Tibial artery (tissue), 4 donors: ENCODE results near the gene RAE1.

Source experiments
- DNase-seq, 2 donors: peaks; one replicate each; pipeline ENCODE4 v3.0.0-alpha.2; 2019
- H3K27ac ChIP-seq, 2 donors: fragments of 200-600 bp; sonication (generic) in 1 of 2; 1 replicate in 1 of 2; 2 replicates in 1 of 2; pipeline ENCODE4 v1.5.1; 2018 to 2019; ENCODE audit warnings: mild to moderate bottlenecking in 1 of 2
- H3K27me3 ChIP-seq, 2 donors: fragments of 200-600 bp; sonication (generic) in 1 of 2; one replicate each; pipeline versions ENCODE4 v1.5.1 to v1.6.0; 2016 to 2019
- H3K36me3 ChIP-seq, 3 donors: fragments of 200-600 bp; sonication (generic) in 2 of 3; one replicate each; pipeline ENCODE4 v1.5.1; 2016 to 2019; ENCODE audit warnings: mild to moderate bottlenecking in 2 of 3
- H3K4me1 ChIP-seq, 4 donors: fragments of 200-600 bp; sonication (generic) in 2 of 4; 1 replicate in 3 of 4; 2 replicates in 1 of 4; pipeline ENCODE4 v1.5.1; 2016 to 2019
- H3K4me3 ChIP-seq, 2 donors: fragments of 200-600 bp; sonication (generic) in 1 of 2; 1 replicate in 1 of 2; 2 replicates in 1 of 2; pipeline ENCODE4 v1.5.1; 2018 to 2019; ENCODE audit warnings: mild to moderate bottlenecking in 2 of 2
- H3K9me3 ChIP-seq, 3 donors: fragments of 200-600 bp; sonication (generic) in 1 of 3; one replicate each; pipeline ENCODE4 v1.5.1; 2016 to 2019
- intact Hi-C: fragments of 100-400 bp; cut with DNase I; formaldehyde crosslinking; loops from one replicate; pipeline ENCODE4 v1.15.0; 2023; ENCODE audit warnings: low total_unique reads
- TF ChIP-seq, protein P1 (sequence below), 2 experiments: fragments of 200-600 bp in 1 of 2; fragments of 450-650 bp in 1 of 2; IDR thresholded peaks; one replicate each; pipeline ENCODE4 v1.5.1; 2017 to 2019; ENCODE audit warnings: antibody characterized with exemption in 2 of 2, mild to moderate bottlenecking in 1 of 2, moderate library complexity in 1 of 2

Gene RAE1

DNA sequence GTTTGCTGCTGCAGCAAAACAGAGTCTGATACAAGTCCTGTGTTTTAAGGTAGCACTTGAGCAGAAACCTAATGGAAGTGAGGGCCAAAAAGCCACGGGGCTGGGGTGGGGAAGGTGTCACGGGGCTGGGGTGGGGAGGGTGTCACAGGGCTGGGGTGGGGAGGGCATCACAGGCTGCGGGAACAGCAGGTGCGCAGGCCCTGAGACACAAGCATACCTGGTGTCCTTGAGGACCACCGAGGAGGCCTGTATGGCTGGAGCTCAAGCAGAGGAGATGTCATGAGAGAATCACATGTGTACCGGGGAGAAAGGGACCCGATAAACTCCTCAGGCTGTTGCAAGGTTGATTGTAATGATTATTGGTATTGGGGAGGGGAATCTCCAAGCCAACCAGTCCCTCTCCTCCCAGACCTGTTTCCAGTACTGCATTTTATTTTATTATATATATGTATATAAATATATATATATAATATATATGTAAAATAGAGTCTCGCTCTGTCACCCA is 35.0 kb upstream of the RAE1 start:
- H3K9me3 ChIP-seq = no peaks in the 10 kb centered on the region
- no peaks in the 10 kb centered on the region for H3K36me3 ChIP-seq
- no peak overlapping the region for H3K27ac ChIP-seq
- intact Hi-C loops = no loop called here
- H3K4me1 ChIP-seq = no peaks in the 10 kb centered on the region
- peaks cover 0 to 18% of the 10 kb centered on the region in 2 donors for H3K27me3 ChIP-seq
- DNase-seq = no peak
- TF ChIP-seq, protein P1, sequence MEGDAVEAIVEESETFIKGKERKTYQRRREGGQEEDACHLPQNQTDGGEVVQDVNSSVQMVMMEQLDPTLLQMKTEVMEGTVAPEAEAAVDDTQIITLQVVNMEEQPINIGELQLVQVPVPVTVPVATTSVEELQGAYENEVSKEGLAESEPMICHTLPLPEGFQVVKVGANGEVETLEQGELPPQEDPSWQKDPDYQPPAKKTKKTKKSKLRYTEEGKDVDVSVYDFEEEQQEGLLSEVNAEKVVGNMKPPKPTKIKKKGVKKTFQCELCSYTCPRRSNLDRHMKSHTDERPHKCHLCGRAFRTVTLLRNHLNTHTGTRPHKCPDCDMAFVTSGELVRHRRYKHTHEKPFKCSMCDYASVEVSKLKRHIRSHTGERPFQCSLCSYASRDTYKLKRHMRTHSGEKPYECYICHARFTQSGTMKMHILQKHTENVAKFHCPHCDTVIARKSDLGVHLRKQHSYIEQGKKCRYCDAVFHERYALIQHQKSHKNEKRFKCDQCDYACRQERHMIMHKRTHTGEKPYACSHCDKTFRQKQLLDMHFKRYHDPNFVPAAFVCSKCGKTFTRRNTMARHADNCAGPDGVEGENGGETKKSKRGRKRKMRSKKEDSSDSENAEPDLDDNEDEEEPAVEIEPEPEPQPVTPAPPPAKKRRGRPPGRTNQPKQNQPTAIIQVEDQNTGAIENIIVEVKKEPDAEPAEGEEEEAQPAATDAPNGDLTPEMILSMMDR (IDR thresholded peaks at IDR 0.05) = no peak
- H3K4me3 ChIP-seq = no peak overlapping the region

DNA sequence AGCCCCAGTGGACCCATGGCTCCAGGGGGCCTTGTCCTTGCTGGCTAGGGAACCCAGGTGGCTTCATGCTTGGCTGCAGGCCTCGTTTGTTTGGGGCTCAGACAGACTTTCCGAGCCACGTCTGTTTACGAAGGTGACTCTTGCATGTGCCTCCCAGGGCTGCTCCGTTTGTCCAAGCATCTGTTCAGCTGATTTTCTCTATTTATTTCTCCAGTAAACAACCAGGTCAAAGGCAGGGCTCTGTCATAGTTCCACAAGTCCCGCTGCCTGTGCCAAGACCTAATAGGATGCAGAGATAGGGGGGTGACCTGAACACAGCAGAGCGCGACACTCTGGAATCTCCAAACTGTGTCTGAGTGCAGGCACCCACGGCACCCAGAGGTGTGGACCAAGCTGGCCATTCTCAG is 34.3 kb upstream of the RAE1 start:
- TF ChIP-seq, protein P1 (IDR thresholded peaks at IDR 0.05) = no peak
- H3K27ac ChIP-seq = no peak overlapping the region
- H3K4me1 ChIP-seq = no peaks in the 10 kb centered on the region
- H3K9me3 ChIP-seq = no peaks in the 10 kb centered on the region
- no peak for DNase-seq
- H3K4me3 ChIP-seq = no peak overlapping the region
- peaks cover 0 to 26% of the 10 kb centered on the region in 2 donors for H3K27me3 ChIP-seq
- intact Hi-C loops = no loop called here
- H3K36me3 ChIP-seq = no peaks in the 10 kb centered on the region

DNA sequence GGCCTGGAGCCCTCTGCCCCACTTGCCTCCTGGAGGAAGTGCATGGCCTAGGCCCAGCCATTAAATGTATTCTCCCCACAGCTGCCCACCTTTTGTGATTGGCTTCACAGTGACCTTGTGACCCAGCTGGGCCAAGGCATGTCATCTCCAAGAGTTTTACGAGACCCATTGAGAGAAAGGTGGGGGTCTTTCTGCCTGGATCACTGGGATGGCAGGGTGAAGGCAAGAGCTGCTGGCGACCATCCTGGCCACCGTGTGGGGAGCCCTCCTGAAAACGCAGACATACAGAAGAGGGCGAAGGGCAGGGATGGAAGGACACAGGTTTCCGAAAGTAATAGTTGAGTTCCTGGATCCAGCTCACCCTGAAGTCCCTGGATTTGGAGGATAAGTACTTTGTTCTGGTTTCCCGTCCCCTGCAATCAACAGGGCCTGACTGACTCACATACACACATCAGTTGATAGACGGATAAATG is 33.7 kb upstream of the RAE1 start:
- TF ChIP-seq, protein P1 (IDR thresholded peaks at IDR 0.05) = no peak
- no peaks in the 10 kb centered on the region for H3K9me3 ChIP-seq
- no peak for DNase-seq
- no peak overlapping the region for H3K27ac ChIP-seq
- intact Hi-C loops = no loop called here
- H3K4me1 ChIP-seq = no peaks in the 10 kb centered on the region
- peaks cover 0 to 28% of the 10 kb centered on the region in 2 donors for H3K27me3 ChIP-seq
- H3K4me3 ChIP-seq = no peak overlapping the region
- H3K36me3 ChIP-seq = no peaks in the 10 kb centered on the region

DNA sequence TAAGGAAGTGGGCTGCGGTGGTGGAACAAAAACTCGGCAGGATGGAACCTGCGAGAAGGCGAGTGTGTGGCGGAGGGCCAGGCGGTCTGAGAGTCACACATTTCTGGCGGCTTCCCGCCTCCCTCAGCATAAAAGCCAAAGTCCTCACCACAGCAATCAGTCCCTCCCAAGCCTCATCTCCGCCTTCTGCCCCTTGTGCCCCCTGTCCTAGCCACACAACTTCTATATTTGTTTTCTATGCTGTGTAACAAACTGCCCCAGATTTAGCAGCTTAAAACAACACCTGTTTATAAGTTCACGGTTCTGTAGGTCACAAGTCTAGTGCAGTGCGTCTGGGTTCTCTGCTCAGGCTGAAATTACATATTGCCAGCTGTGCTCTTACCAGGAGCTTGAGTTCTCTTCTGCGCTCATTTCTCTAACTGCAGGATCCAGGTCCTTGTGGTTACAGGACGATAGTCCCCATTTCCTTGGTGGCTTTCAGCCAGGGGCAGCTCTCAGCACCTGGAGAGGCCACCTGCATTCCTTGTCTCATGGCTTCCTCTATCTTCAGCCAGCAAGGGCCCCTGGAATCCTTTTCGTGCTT is 33.2 kb upstream of the RAE1 start:
- intact Hi-C loops = no loop called here
- Histone ChIP-seq H3K27me3 (peaks cover 0 to 29% of the 10 kb centered on the region in 2 donors), H3K4me1 (no peaks in the 10 kb centered on the region), H3K9me3 (no peaks in the 10 kb centered on the region), H3K4me3 (no peak overlapping the region), H3K36me3 (no peaks in the 10 kb centered on the region), H3K27ac (no peak overlapping the region)
- TF ChIP-seq, protein P1 (IDR thresholded peaks at IDR 0.05) = no peak
- no peak for DNase-seq

GRCh38 chr20:57319584-57319983 is 31.5 kb upstream of the RAE1 start:
- Histone ChIP-seq H3K4me3 (no peak overlapping the region), H3K9me3 (no peaks in the 10 kb centered on the region), H3K36me3 (no peaks in the 10 kb centered on the region), H3K27ac (no peak overlapping the region), H3K4me1 (no peaks in the 10 kb centered on the region), H3K27me3 (peaks cover 0 to 36% of the 10 kb centered on the region in 2 donors)
- no peak for DNase-seq
- TF ChIP-seq, protein P1 (IDR thresholded peaks at IDR 0.05) = no peak
- intact Hi-C loops = no loop called here
